GM19023 (cell line): ENCODE data around the gene ABLIM2.

Experiments used
- ATAC-seq: cut with Tn5 transposase; IDR thresholded peaks from one replicate; pipeline ENCODE4 v1.9.1; 2021; ENCODE audit warnings: mild to moderate bottlenecking, moderate library complexity; ENCODE audit not compliant: unreplicated experiment

Gene ABLIM2

GRCh38 chr4:8194306-8195242 is 36.0 kb upstream of the ABLIM2 start:
- no peak for ATAC-seq

- ATAC-seq, result peak; percentile 86
Observed at GRCh38 chr4:8192748-8193738, 34.4 kb upstream of the ABLIM2 start.

- peak; percentile 25 for ATAC-seq
Observed at GRCh38 chr4:8191136-8191747, 32.6 kb upstream of the ABLIM2 start.

DNA sequence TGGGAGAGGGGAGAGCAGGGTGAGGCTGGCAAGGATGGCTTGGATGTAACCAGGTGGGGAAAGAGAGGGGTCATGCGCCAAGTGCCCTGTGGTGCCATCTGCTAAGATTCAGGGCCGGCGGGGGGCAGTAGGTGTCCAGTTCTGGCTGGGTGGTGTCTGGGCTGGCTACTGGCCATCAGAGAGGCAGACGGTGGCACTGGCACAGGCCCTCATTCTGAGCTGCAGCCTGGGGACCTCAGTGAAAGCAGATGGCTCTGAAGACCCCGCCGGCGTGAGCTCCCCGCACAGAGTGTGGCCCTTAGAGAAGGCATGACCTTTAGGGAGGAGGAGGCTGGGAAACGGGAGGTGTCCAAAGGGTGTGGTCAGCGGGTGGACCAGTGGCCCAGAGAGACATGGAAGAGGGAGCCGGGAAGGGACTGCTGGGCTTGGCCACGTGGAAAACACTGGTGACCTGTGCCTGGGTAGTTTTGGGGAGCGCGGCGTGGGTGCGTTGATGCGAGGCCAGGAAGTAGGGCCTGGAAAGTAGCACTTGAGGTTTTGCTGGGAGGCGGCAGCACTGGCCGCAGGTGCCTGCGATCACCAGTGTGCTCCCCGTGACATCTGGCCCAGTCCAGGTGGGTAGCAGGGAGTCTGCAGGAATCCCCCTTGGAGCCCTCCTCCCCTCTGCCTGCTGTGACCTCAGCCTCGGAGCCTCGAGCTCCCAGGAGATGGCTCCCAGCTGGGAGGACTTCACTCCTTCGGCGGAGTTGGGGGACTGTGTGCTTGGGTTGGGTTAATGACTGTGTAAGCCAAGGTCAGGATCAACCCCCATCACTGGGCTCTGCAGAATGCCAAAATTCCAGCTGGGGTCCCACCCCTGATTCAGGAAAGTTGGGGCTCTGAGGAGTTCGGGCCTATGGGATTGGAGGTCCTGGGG is 31.2 kb upstream of the ABLIM2 start:
- no peak for ATAC-seq

- no peak for ATAC-seq
Observed at GRCh38 chr4:8188743-8189550, 30.3 kb upstream of the ABLIM2 start.

GRCh38 chr4:8188085-8188484 is 29.5 kb upstream of the ABLIM2 start:
- no peak for ATAC-seq

GRCh38 chr4:8185930-8186329 is 27.3 kb upstream of the ABLIM2 start:
- no peak for ATAC-seq

- no peak for ATAC-seq
Observed at GRCh38 chr4:8185295-8185694, 26.7 kb upstream of the ABLIM2 start.

DNA sequence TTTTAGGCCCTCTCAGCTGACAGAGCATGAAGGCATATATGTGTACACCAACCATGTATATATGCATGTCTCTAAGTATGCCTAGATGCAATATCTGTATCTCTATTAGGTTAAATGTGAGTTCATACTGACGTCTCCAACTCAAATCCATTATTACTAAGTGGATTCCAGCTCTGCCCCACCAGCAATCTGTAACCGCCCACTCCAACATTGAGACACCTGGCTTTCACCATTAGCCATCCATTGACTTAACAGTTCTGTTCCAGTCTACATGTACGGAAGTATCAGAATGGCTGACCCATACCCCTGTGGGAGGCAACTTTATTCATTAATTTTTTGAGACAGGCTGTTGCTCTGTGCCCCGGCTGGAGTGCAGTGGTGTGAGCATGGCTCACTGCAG is 25.4 kb upstream of the ABLIM2 start:
- no peak for ATAC-seq

GRCh38 chr4:8182858-8183725 is 24.5 kb upstream of the ABLIM2 start:
- no peak for ATAC-seq

- ATAC-seq, result no peak
Observed at GRCh38 chr4:8182294-8182693, 23.7 kb upstream of the ABLIM2 start.

GRCh38 chr4:8181844-8182243 is 23.2 kb upstream of the ABLIM2 start:
- ATAC-seq, result no peak

DNA sequence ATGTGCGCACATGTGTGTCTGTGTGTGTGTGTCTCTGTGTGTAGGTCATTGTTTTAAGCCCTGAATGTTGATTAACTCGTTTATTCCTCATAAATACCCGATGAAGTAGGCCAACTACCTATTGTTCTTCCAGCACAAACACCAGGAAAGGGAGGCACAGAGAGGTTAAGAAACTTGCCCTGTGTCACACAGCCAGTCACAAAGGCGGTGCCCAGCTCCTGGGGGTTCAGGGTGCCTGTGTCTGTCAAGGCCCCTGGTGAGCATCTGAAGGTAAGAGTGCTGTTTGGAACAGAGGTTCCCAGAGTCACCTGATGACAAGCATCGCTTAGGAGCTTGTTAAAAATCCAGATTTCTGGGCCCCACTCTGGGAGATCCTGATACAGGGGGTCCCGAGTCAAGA is 22.5 kb upstream of the ABLIM2 start:
- no peak for ATAC-seq

GRCh38 chr4:8180310-8181093 is 21.9 kb upstream of the ABLIM2 start:
- no peak for ATAC-seq

GRCh38 chr4:8179771-8180170 is 21.2 kb upstream of the ABLIM2 start:
- no peak for ATAC-seq

DNA sequence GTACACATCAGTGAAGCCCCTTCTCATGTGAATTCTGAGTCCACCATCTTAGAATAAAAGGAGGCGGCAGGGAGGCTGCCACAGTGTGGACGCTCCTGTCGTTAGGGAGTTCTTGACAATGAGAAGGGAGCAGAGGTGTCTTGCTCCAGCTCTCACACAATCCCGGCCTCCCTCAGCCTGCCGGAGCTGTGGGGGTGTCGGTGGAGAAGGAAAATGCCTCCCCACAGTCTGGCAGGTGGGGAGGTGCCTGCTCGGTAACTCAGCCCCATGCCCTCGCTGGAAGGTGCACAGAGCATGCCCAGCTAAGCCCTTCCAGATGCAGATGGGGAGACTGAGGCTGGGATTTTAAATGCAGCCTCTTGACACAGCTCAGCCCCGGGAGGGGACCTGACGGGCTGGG is 20.5 kb upstream of the ABLIM2 start:
- no peak for ATAC-seq

GRCh38 chr4:8177956-8178355 is 19.3 kb upstream of the ABLIM2 start:
- no peak for ATAC-seq

DNA sequence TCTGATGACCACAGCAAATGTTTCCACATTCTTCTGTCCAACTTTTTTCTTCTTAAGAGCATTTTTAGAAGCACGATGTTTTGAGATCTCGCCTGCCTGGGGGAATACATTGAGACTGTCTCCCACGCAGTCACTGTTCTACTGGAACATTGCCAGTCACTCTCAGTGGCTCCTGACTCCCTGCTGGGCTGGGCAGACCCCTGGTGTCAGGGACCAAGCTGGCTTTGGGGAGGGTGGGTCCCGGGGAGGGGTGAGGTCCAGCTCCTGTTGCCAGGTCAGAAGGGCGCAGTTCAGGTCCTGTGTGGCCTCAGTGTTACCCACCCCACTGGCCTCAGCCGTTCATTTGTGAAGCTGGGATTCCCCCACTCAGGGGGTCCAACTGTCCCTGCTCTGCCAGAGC is 18.9 kb upstream of the ABLIM2 start:
- ATAC-seq, result no peak
